Panc1 (cell line): ENCODE results near the gene PYGM. TPM values are rescaled to one million over a fixed set of nuclear protein-coding genes. Genes with fewer than 3 reads are reported as not detected.

Experiments used
- ATAC-seq: fragments of 200-7000 bp; cut with Tn5 transposase; 2 replicates; pipeline ENCODE4 v1.9.1; 2020; ENCODE audit warnings: mild to moderate bottlenecking, moderate library complexity
- BruUV-seq: library from RNA; stranded (reverse); fragments of 400-500 nt; replicated peaks from 2 replicates; lab custom pipeline; 2021; lab: Mats Ljungman, UMichigan
- CTCF ChIA-PET: fragments of 300-600 bp; sonication (Branson Sonifier 250); formaldehyde crosslinking; loops from one replicate; lab custom pipeline; 2022; ENCODE audit warnings: antibody characterized with exemption; lab: Charles Lee
- POLR2A ChIA-PET: fragments of 300-600 bp; sonication (Branson Sonifier 250); formaldehyde crosslinking; loops from one replicate; lab custom pipeline; 2022; ENCODE audit warnings: antibody characterized with exemption; lab: Charles Lee
- DNase-seq: peaks from one replicate; pipeline ENCODE4 v3.0.0-alpha.2; 2010; ENCODE audit warnings: low read depth, low spot score
- H3K27ac ChIP-seq: 2 replicates; pipeline ENCODE4 v1.5.1; 2011; ENCODE audit warnings: mild to moderate bottlenecking, low read length, inconsistent platforms
- H3K27me3 ChIP-seq: fragments of 200-500 bp; sonication (Bioruptor generic); 2 replicates; pipeline ENCODE4 v1.6.0; 2014; ENCODE audit warnings: low read length, inconsistent platforms; ENCODE audit not compliant: control insufficient read depth, insufficient read depth
- H3K36me3 ChIP-seq: fragments of 200-500 bp; sonication (Bioruptor generic); 2 replicates; pipeline ENCODE4 v1.5.1; 2014; ENCODE audit warnings: inconsistent platforms, mild to moderate bottlenecking, low read length, moderate library complexity; ENCODE audit not compliant: control insufficient read depth, insufficient read depth
- H3K4me1 ChIP-seq: 2 replicates; pipeline ENCODE4 v1.5.1; 2011; ENCODE audit warnings: inconsistent platforms, mild to moderate bottlenecking, low read length, moderate library complexity; ENCODE audit not compliant: control insufficient read depth, insufficient read depth
- H3K4me3 ChIP-seq, 2 experiments: 2 replicates each; pipeline ENCODE4 v1.5.1; 2011 to 2012; ENCODE audit warnings: low read depth in 2 of 2, low read length in 2 of 2, mild to moderate bottlenecking in 2 of 2, inconsistent platforms in 1 of 2, moderate library complexity in 1 of 2
- H3K9me3 ChIP-seq: fragments of 200-500 bp; sonication (Bioruptor generic); 2 replicates; pipeline ENCODE4 v1.5.1; 2014; ENCODE audit warnings: low read depth, mild to moderate bottlenecking, inconsistent platforms, low read length, moderate library complexity; ENCODE audit not compliant: control insufficient read depth, insufficient read depth
- CTCF ChIP-seq: fragments of 450-650 bp; IDR thresholded peaks from 2 replicates; pipeline ENCODE4 v1.5.1; 2017; ENCODE audit warnings: mild to moderate bottlenecking
- POLR2AphosphoS5 ChIP-seq: IDR thresholded peaks from 2 replicates; pipeline ENCODE4 v1.6.1; 2012; ENCODE audit warnings: mild to moderate bottlenecking, low read depth, low read length, moderate library complexity
- SIN3A ChIP-seq: IDR thresholded peaks from 2 replicates; pipeline ENCODE4 v1.6.1; 2012; ENCODE audit warnings: low read depth, mild to moderate bottlenecking, low read length, moderate library complexity, borderline replicate concordance; ENCODE audit not compliant: insufficient read depth
- TCF7L2 ChIP-seq: IDR thresholded peaks from 2 replicates; pipeline ENCODE4 v1.6.1; 2011; ENCODE audit warnings: mild to moderate bottlenecking, low read depth, low read length, inconsistent platforms
- in situ Hi-C: cut with HindIII; loops from 2 replicates; pipeline ENCODE4 v1.10.0; 2016; ENCODE audit warnings: low sequenced_read_pairs, low pct_unique_long_range_greater_than_20kb
- intact Hi-C: fragments of 100-400 bp; cut with micrococcal nuclease; formaldehyde crosslinking; loops from one replicate; pipeline ENCODE4 v1.10.0; 2022; ENCODE audit not compliant: unreplicated experiment
- total RNA-seq: library from RNA; stranded (reverse); gene quantifications from one replicate; pipeline ENCODE4 v1.2.1, GENCODE V29; 2021; ENCODE audit not compliant: unreplicated experiment
- TF ChIP-seq, protein P1 (sequence below), 2 experiments: IDR thresholded peaks; 2 replicates each; pipeline ENCODE4 v1.6.1; 2011 to 2012; ENCODE audit warnings: low read depth in 2 of 2, control low read depth in 1 of 2, low read length in 1 of 2, mild to moderate bottlenecking in 1 of 2, moderate library complexity in 1 of 2; ENCODE audit not compliant: insufficient read depth in 1 of 2

PYGM gene
- total RNA-seq, 1 experiment from 2014 or later, result 0.39 TPM

- Histone ChIP-seq H3K4me3 (peak overlapping the region; percentile 39 to 71), H3K9me3 (no peaks in the 10 kb centered on the region), H3K27ac (no peak overlapping the region), H3K4me1 (peaks cover 13% of the 10 kb centered on the region), H3K27me3 (no peaks in the 10 kb centered on the region), H3K36me3 (no peaks in the 10 kb centered on the region; the same call in 1 of the 2 replicates)
- CTCF ChIA-PET, result interaction anchor here (1.7 kb wide), 1 partner anchor 16 kb away, joined by 7 read pairs; the partner anchor contains the start of gene PYGM
- intact Hi-C loops (no loop called here), in situ Hi-C loops (no loop called here)
- POLR2A ChIA-PET, result no interaction called here
- ATAC-seq (no peak), DNase-seq (no peak)
- no TSS peak for BruUV-seq
- no peak for TF ChIP-seq CTCF
- TF ChIP-seq POLR2AphosphoS5, result no peak
- TF ChIP-seq SIN3A, result no peak
- no peak for TF ChIP-seq TCF7L2
- TF ChIP-seq, protein P1, sequence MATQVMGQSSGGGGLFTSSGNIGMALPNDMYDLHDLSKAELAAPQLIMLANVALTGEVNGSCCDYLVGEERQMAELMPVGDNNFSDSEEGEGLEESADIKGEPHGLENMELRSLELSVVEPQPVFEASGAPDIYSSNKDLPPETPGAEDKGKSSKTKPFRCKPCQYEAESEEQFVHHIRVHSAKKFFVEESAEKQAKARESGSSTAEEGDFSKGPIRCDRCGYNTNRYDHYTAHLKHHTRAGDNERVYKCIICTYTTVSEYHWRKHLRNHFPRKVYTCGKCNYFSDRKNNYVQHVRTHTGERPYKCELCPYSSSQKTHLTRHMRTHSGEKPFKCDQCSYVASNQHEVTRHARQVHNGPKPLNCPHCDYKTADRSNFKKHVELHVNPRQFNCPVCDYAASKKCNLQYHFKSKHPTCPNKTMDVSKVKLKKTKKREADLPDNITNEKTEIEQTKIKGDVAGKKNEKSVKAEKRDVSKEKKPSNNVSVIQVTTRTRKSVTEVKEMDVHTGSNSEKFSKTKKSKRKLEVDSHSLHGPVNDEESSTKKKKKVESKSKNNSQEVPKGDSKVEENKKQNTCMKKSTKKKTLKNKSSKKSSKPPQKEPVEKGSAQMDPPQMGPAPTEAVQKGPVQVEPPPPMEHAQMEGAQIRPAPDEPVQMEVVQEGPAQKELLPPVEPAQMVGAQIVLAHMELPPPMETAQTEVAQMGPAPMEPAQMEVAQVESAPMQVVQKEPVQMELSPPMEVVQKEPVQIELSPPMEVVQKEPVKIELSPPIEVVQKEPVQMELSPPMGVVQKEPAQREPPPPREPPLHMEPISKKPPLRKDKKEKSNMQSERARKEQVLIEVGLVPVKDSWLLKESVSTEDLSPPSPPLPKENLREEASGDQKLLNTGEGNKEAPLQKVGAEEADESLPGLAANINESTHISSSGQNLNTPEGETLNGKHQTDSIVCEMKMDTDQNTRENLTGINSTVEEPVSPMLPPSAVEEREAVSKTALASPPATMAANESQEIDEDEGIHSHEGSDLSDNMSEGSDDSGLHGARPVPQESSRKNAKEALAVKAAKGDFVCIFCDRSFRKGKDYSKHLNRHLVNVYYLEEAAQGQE (IDR thresholded peaks at IDR 0.05; ENCODE audit: insufficient read depth in 1 of 2, low read depth in 2 of 2, low read length in 1 of 2), result no peak
These were observed 15.1 kb downstream of the PYGM start for GRCh38 chr11:64744544-64745188.

- ChIA-PET POLR2A (no interaction called here), CTCF (interaction anchor here (0.6 to 1.7 kb wide), 3 partner anchors 11 to 35 kb away, joined by 3 to 7 read pairs (median 4); partner anchors contain the start of genes PYGM and SF1)
- BruUV-seq, result no TSS peak
- H3K9me3 ChIP-seq, result no peaks in the 10 kb centered on the region
- H3K36me3 ChIP-seq, result no peaks in the 10 kb centered on the region; the same call in 1 of the 2 replicates
- TF ChIP-seq TCF7L2, result no peak
- TF ChIP-seq SIN3A, result 0 out of 2 replicates have a peak, but pooled peaks have one; percentile 44
- peak; percentile 84 for TF ChIP-seq CTCF
- TF ChIP-seq, protein P1 (IDR thresholded peaks at IDR 0.05; ENCODE audit: insufficient read depth in 1 of 2, low read depth in 2 of 2, low read length in 1 of 2), result 0 out of 4 replicates have a peak, but pooled peaks of 1 of the 2 experiments have one; percentile 13
- peak within 1 kb of the TSS; percentile 68; the same call in 1 of the 2 replicates for H3K27ac ChIP-seq
- DNase-seq (no peak), ATAC-seq (peak; percentile 64)
- H3K4me1 ChIP-seq, result peaks cover 13% of the 10 kb centered on the region
- in situ Hi-C loops, result no loop called here
- peak within 1 kb of the TSS; percentile 43 to 71 for H3K4me3 ChIP-seq
- no peaks in the 10 kb centered on the region for H3K27me3 ChIP-seq
- intact Hi-C loops, result no loop called here
These were observed 15.9 kb downstream of the PYGM start, which contains the start of gene RASGRP2 for GRCh38 chr11:64743591-64744543. Gene RASGRP2, minus strand, starts transcription at chr11:64744142. Its CDS starts 1,276 bp downstream, at chr11:64742866.
